NCI-H82 (cell line): ENCODE measurements around the gene FBXL15.
A peak's percentile ranks its signal among the peaks of the same experiment; 100 is the strongest.

Experiments used
- DNase-seq: peaks from one replicate; lab custom pipeline; 2025; lab: John Stamatoyannopoulos, UW

FBXL15 gene

GRCh38 chr10:102457591-102458150 is 37.0 kb downstream of the FBXL15 start:
- DNase-seq = peak; percentile 66

- no peak for DNase-seq
Measured at GRCh38 chr10:102458656-102459055, 38.0 kb downstream of the FBXL15 start.

GRCh38 chr10:102460836-102461186 is 40.2 kb downstream of the FBXL15 start:
- DNase-seq = no peak

GRCh38 chr10:102461187-102462054 is 40.8 kb downstream of the FBXL15 start:
- DNase-seq = peak; percentile 97

- DNase-seq = peak; percentile 60
Measured at GRCh38 chr10:102462512-102463054, 41.9 kb downstream of the FBXL15 start.

- no peak for DNase-seq
Measured at GRCh38 chr10:102463983-102464382, 43.3 kb downstream of the FBXL15 start.

GRCh38 chr10:102465466-102465865 is 44.8 kb downstream of the FBXL15 start:
- peak; percentile 32 for DNase-seq

- no peak for DNase-seq
Measured at GRCh38 chr10:102467318-102467717, 46.7 kb downstream of the FBXL15 start.

GRCh38 chr10:102467971-102468438 is 47.4 kb downstream of the FBXL15 start:
- DNase-seq = no peak

GRCh38 chr10:102468683-102469082 is 48.0 kb downstream of the FBXL15 start:
- no peak for DNase-seq

- no peak for DNase-seq
Measured at GRCh38 chr10:102470579-102471546, 50.2 kb downstream of the FBXL15 start.
